Tibial nerve (tissue), 4 donors: ENCODE data around the gene PLG.
"Not testable (repeated sequence)": the region's sequence is repeated elsewhere in the genome, so short reads cannot be mapped to it uniquely, and the experiment has no call there.

Source experiments
- EP300 ChIP-seq, 2 donors: sonication (generic); formaldehyde crosslinking; IDR thresholded peaks; one replicate each; pipeline ENCODE4 v1.6.1; 2017; ENCODE audit warnings: antibody characterized with exemption in 2 of 2, mild to moderate bottlenecking in 1 of 2
- TF ChIP-seq, protein P1 (sequence below), 5 experiments: fragments of 200-600 bp in 3 of 5; fragments of 450-650 bp in 2 of 5; sonication (generic) in 3 of 5; IDR thresholded peaks; one replicate each; pipeline ENCODE4 v1.5.1; 2016 to 2019; ENCODE audit warnings: antibody characterized with exemption in 5 of 5, mild to moderate bottlenecking in 3 of 5, moderate library complexity in 2 of 5

DNA sequence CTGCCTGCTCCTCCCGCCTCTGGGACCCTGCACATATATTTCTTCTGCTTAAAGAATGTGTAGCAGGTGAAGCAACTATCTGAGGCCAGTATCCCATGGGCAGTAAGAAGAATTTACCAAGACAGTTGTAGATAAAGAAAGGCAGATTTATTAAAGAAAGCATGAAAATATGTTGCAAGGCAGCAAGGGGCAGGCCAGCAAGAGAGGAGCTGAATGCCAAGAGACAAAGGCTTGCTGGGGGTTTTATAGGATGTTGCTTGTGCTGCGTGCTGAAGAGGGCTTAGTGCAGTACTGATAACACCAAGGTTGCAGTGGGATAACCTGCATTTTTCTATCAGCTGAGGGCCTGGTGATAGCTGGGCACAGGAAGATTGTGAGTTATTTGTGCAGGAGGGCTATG is 6.4 kb upstream of the PLG start:
- TF ChIP-seq EP300 (IDR thresholded peaks at IDR 0.05), result not testable (repeated sequence)
- TF ChIP-seq, protein P1, sequence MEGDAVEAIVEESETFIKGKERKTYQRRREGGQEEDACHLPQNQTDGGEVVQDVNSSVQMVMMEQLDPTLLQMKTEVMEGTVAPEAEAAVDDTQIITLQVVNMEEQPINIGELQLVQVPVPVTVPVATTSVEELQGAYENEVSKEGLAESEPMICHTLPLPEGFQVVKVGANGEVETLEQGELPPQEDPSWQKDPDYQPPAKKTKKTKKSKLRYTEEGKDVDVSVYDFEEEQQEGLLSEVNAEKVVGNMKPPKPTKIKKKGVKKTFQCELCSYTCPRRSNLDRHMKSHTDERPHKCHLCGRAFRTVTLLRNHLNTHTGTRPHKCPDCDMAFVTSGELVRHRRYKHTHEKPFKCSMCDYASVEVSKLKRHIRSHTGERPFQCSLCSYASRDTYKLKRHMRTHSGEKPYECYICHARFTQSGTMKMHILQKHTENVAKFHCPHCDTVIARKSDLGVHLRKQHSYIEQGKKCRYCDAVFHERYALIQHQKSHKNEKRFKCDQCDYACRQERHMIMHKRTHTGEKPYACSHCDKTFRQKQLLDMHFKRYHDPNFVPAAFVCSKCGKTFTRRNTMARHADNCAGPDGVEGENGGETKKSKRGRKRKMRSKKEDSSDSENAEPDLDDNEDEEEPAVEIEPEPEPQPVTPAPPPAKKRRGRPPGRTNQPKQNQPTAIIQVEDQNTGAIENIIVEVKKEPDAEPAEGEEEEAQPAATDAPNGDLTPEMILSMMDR (IDR thresholded peaks at IDR 0.05), result not testable (repeated sequence)
